HepG2 (cell line): Measurements from ENCODE around the gene MARCHF9. TPM values are rescaled to one million over a fixed set of nuclear protein-coding genes. Genes with fewer than 3 reads are reported as not detected.
A peak's percentile ranks its signal among the peaks of the same experiment; 100 is the strongest.

ENCODE experiments used
- AHR ChIP-seq: IDR thresholded peaks from 2 replicates; pipeline ENCODE4 v1.6.1; 2018; ENCODE audit warnings: missing genetic modification reagents, missing compliant biosample characterization
- CBX5 ChIP-seq: sonication (generic); formaldehyde crosslinking; IDR thresholded peaks from 2 replicates; pipeline ENCODE4 v1.4.0; 2020; ENCODE audit warnings: missing genetic modification reagents, borderline replicate concordance
- GABPB1 ChIP-seq: IDR thresholded peaks from 2 replicates; pipeline ENCODE4 v1.6.1; 2016; ENCODE audit warnings: mild to moderate bottlenecking, missing genetic modification reagents, moderate library complexity, missing compliant biosample characterization
- GMEB2 ChIP-seq: IDR thresholded peaks from 2 replicates; pipeline ENCODE4 v1.6.1; 2016; ENCODE audit warnings: missing biosample characterization, missing genetic modification reagents, low read depth
- KMT2A ChIP-seq: sonication (generic); formaldehyde crosslinking; IDR thresholded peaks from 2 replicates; pipeline ENCODE4 v1.4.0; 2020; ENCODE audit warnings: missing genetic modification reagents
- MTF2 ChIP-seq: sonication (generic); formaldehyde crosslinking; IDR thresholded peaks from 2 replicates; pipeline ENCODE4 v1.5.0; 2020; ENCODE audit warnings: missing genetic modification reagents, borderline replicate concordance
- NR1H2 ChIP-seq: sonication (generic); formaldehyde crosslinking; IDR thresholded peaks from 2 replicates; pipeline ENCODE4 v1.8.1; 2022; ENCODE audit warnings: low read depth, missing genetic modification reagents, borderline replicate concordance
- RBFOX2 ChIP-seq: fragments of 200-400 bp; formaldehyde crosslinking; IDR thresholded peaks from 2 replicates; pipeline ENCODE4 v1.6.1; 2017; ENCODE audit warnings: low read depth, mild to moderate bottlenecking, low read length
- ZBTB39 ChIP-seq: sonication (generic); formaldehyde crosslinking; IDR thresholded peaks from 2 replicates; pipeline ENCODE4 v1.5.0; 2020; ENCODE audit warnings: missing genetic modification reagents
- ZBTB7B ChIP-seq: sonication (generic); formaldehyde crosslinking; IDR thresholded peaks from 2 replicates; pipeline ENCODE4 v1.4.0; 2020; ENCODE audit warnings: missing genetic modification reagents
- ZFP41 ChIP-seq: sonication (generic); formaldehyde crosslinking; IDR thresholded peaks from 2 replicates; pipeline ENCODE4 v1.4.0; 2020; ENCODE audit warnings: mild to moderate bottlenecking, missing genetic modification reagents, borderline replicate concordance
- ZNF343 ChIP-seq: sonication (generic); formaldehyde crosslinking; IDR thresholded peaks from 2 replicates; pipeline ENCODE4 v1.4.0; 2020; ENCODE audit warnings: mild to moderate bottlenecking, missing genetic modification reagents
- ZNF564 ChIP-seq: sonication (generic); formaldehyde crosslinking; IDR thresholded peaks from 2 replicates; pipeline ENCODE4 v1.8.1; 2023; ENCODE audit warnings: mild to moderate bottlenecking, missing genetic modification reagents
- ZNF816 ChIP-seq: sonication (generic); formaldehyde crosslinking; IDR thresholded peaks from 2 replicates; pipeline ENCODE4 v1.8.0; 2022; ENCODE audit warnings: missing genetic modification reagents, mild to moderate bottlenecking, borderline replicate concordance
- polyA plus RNA-seq, 8 experiments: library from polyadenylated mRNA; depleted of rRNA in 3 of 8; stranded (reverse) in 7 of 8; unstranded in 1 of 8; fragments of >200 nt; fragmentation: Illumina TruSeq in 4 of 8; extraction: Trizol in 4 of 8; gene quantifications; 2 replicates each; pipeline versions ENCODE4 v1.2.1 to v1.2.3, GENCODE V29; 2011 to 2016; ENCODE audit warnings: low read depth in 4 of 8, missing spikeins in 1 of 8, mixed read lengths in 1 of 8; ENCODE audit not compliant: insufficient read depth in 1 of 8
- total RNA-seq, 5 experiments: library from RNA; depleted of rRNA; stranded (reverse); fragments of >200 nt; fragmentation: Illumina TruSeq; extraction: Trizol; gene quantifications; 2 replicates each; pipeline ENCODE4 v1.2.3, GENCODE V29; 2016; ENCODE audit warnings: low read depth in 1 of 5
- TF ChIP-seq, protein P1 (sequence below): sonication (generic); formaldehyde crosslinking; IDR thresholded peaks from 2 replicates; pipeline ENCODE4 v1.4.0; 2020; ENCODE audit warnings: missing genetic modification reagents
- TF ChIP-seq, protein P2 (sequence below): sonication (generic); formaldehyde crosslinking; IDR thresholded peaks from 2 replicates; pipeline ENCODE4 v1.4.0; 2020; ENCODE audit warnings: mild to moderate bottlenecking, low read depth, missing genetic modification reagents

MARCHF9 gene
- total and polyA plus RNA-seq, 2 of the 13 experiments (the other 11 are each of a cell fraction or from before 2014, with no cell fraction given), result 5.7 to 9.6 TPM

DNA sequence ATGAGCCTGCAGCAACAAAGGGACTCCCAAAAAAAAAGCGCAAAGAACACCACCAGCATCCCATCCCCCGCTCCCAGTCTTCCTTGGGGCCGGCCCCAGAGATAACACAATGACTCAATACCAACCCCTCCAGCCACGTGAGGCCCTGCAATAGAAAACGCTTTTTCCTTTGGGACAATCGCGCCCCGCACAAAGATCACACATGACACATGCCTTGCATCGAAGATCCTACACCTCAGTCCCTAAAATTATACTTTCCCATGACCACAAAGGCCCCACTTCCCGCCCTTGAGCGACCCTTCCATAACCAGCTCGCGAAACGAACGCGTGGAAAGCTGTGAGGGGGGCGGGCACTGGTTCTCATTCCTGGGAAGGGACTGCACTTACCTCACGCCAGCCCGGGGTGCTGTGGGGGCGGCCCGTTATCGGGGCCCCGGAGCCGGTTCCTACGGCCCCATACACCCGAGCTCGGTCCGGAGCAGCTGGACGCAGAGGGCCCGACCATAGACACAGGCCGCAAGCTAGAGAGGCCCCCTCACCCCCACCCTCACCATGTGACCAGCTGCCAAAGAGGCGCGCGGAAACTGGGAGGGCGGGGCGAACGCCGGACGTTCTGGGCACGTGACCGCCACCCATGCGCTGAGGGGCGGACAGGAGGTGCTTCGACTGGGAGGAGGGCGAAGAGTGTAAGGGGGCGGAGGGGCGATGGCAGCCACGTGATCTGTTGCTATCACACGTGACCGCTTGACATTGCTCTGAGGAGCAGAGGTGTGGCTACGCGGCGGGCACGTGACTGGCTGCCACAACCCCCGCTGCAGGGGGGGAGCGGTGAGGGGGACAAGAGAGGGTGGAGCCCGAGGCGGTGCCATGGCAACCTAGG, 2.9 kb upstream of the MARCHF9 start, which contains the start of gene CDK4 (continued):
- TF ChIP-seq ZFP41 (CRISPR knock-in tag) (peak; percentile 88; the same call in 1 of the 2 replicates), ZNF816 (CRISPR knock-in tag) (peak; percentile 67; the same call in 1 of the 2 replicates), RBFOX2 (peak; percentile 93), ZBTB7B (CRISPR knock-in tag) (peak; percentile 58; the same call in 1 of the 2 replicates), ZNF343 (peak; percentile 93), GABPB1 (CRISPR knock-in tag) (peak; percentile 95), AHR (no peak), MTF2 (CRISPR knock-in tag) (no peak; the same call in 1 of the 2 replicates), KMT2A (peak; percentile 77; the same call in 1 of the 2 replicates), ZBTB39 (CRISPR knock-in tag) (peak; percentile 54; the same call in 1 of the 2 replicates), ZNF564 (0 out of 2 replicates have a peak, but pooled peaks have one; percentile 68), GMEB2 (no peak; the same call in 1 of the 2 replicates), NR1H2 (CRISPR knock-in tag) (no peak; the same call in 1 of the 2 replicates), CBX5 (CRISPR knock-in tag) (peak; percentile 43; the same call in 1 of the 2 replicates)
- TF ChIP-seq, protein P1, sequence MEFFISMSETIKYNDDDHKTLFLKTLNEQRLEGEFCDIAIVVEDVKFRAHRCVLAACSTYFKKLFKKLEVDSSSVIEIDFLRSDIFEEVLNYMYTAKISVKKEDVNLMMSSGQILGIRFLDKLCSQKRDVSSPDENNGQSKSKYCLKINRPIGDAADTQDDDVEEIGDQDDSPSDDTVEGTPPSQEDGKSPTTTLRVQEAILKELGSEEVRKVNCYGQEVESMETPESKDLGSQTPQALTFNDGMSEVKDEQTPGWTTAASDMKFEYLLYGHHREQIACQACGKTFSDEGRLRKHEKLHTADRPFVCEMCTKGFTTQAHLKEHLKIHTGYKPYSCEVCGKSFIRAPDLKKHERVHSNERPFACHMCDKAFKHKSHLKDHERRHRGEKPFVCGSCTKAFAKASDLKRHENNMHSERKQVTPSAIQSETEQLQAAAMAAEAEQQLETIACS (CRISPR knock-in tag), result no peak
- TF ChIP-seq, protein P2, sequence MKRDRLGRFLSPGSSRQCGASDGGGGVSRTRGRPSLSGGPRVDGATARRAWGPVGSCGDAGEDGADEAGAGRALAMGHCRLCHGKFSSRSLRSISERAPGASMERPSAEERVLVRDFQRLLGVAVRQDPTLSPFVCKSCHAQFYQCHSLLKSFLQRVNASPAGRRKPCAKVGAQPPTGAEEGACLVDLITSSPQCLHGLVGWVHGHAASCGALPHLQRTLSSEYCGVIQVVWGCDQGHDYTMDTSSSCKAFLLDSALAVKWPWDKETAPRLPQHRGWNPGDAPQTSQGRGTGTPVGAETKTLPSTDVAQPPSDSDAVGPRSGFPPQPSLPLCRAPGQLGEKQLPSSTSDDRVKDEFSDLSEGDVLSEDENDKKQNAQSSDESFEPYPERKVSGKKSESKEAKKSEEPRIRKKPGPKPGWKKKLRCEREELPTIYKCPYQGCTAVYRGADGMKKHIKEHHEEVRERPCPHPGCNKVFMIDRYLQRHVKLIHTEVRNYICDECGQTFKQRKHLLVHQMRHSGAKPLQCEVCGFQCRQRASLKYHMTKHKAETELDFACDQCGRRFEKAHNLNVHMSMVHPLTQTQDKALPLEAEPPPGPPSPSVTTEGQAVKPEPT (CRISPR knock-in tag), result 0 out of 2 replicates have a peak, but pooled peaks have one; percentile 68
